ENCODE measurements around the gene COLEC11. TPM values are rescaled to one million over a fixed set of nuclear protein-coding genes. Genes with fewer than 3 reads are reported as not detected.
"Not testable (repeated sequence)": the region's sequence is repeated elsewhere in the genome, so short reads cannot be mapped to it uniquely, and the experiment has no call there.

Gene COLEC11
- total RNA-seq, 1 donor from 2014 or later, result 1.5 TPM

DNA sequence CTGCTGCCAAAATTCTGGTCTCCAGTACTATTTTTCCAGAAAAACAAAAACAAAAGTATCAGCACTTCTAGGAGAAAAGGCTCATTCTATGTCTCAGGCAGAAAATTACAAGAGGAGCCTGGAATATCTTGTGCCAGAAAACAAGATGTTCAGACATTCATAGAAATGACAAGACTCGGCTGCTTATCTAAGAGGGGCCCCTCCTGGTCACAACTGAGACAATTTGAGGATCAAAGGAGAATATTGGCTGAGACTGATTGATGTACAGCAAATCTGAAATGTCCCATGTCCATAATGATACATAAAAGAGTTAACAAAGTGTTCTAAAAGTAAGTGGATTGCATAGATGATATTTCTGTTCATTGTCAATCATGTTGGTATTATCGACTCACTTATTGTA lies 22.3 kb upstream of the COLEC11 start:
- Histone ChIP-seq H3K36me3 (peaks cover 15% of the 10 kb centered on the region), H3K9me3 (no peaks in the 10 kb centered on the region), H3K27ac (no peak overlapping the region), H3K27me3 (no peaks in the 10 kb centered on the region), H3K4me3 (no peak overlapping the region), H3K4me1 (peaks cover 18% of the 10 kb centered on the region)
- TF ChIP-seq, protein P1, sequence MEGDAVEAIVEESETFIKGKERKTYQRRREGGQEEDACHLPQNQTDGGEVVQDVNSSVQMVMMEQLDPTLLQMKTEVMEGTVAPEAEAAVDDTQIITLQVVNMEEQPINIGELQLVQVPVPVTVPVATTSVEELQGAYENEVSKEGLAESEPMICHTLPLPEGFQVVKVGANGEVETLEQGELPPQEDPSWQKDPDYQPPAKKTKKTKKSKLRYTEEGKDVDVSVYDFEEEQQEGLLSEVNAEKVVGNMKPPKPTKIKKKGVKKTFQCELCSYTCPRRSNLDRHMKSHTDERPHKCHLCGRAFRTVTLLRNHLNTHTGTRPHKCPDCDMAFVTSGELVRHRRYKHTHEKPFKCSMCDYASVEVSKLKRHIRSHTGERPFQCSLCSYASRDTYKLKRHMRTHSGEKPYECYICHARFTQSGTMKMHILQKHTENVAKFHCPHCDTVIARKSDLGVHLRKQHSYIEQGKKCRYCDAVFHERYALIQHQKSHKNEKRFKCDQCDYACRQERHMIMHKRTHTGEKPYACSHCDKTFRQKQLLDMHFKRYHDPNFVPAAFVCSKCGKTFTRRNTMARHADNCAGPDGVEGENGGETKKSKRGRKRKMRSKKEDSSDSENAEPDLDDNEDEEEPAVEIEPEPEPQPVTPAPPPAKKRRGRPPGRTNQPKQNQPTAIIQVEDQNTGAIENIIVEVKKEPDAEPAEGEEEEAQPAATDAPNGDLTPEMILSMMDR (IDR thresholded peaks at IDR 0.05), result no peak
- no peak for DNase-seq
- ATAC-seq, result no peak
- intact Hi-C loops (cut with DNase I), result no loop called here

GRCh38 chr2:3574155-3574554 lies 20.8 kb upstream of the COLEC11 start:
- Histone ChIP-seq H3K9me3 (no peaks in the 10 kb centered on the region), H3K4me1 (peaks cover 31% of the 10 kb centered on the region), H3K27ac (no peak overlapping the region), H3K4me3 (no peak overlapping the region), H3K27me3 (no peaks in the 10 kb centered on the region), H3K36me3 (peaks cover 31% of the 10 kb centered on the region)
- intact Hi-C loops (cut with DNase I), result no loop called here
- TF ChIP-seq, protein P1 (IDR thresholded peaks at IDR 0.05), result no peak
- DNase-seq (no peak), ATAC-seq (no peak)

DNA sequence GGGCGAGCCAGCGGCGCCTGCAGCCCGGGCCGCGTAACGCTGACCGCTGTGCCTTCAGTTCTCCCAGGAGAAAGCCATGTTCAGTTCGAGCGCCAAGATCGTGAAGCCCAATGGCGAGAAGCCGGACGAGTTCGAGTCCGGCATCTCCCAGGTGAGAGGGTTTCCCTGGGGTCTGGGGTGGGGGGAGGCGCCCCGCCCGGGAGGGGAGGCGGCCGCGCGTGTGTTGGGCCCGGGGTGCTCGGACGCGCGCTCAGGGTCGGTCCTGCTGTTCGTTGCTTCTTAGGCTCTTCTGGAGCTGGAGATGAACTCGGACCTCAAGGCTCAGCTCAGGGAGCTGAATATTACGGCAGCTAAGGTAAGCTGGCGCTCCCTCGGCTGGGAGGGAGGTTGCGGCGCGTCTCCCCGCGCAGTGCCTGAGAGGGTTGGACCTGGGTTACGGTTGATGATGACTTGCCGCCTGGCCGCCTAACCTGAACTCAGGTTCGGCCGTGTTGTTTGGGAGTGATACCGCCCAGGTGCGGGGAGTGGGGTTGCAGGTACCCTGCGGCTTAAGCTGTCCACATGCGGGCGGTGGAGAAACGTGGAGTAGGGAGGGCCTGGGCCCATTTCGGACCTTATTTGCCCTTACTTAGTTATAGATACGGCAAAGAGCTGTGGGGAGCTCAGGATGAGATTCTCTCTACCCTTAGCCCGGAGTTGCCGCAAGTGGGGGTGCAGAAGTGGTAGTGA lies 19.2 kb upstream of the COLEC11 start:
- DNase-seq, result no peak
- Histone ChIP-seq H3K36me3 (peaks cover 46% of the 10 kb centered on the region), H3K4me3 (peak overlapping the region; percentile 97), H3K4me1 (peaks cover 37% of the 10 kb centered on the region), H3K27ac (peak overlapping the region; percentile 92), H3K9me3 (no peaks in the 10 kb centered on the region), H3K27me3 (no peaks in the 10 kb centered on the region)
- peak; percentile 43 for ATAC-seq
- TF ChIP-seq, protein P1 (IDR thresholded peaks at IDR 0.05), result no peak
- intact Hi-C loops (cut with DNase I), result no loop called here

GRCh38 chr2:3576263-3576630 lies 18.7 kb upstream of the COLEC11 start:
- intact Hi-C loops (cut with DNase I); H3K9me3 ChIP-seq; H3K27me3 ChIP-seq; DNase-seq; ATAC-seq: not testable (repeated sequence)
- H3K36me3 ChIP-seq, result peaks cover 51% of the 10 kb centered on the region
- H3K4me3 ChIP-seq, result peak overlapping the region; percentile 97
- H3K27ac ChIP-seq, result peak overlapping the region; percentile 92
- H3K4me1 ChIP-seq, result peaks cover 37% of the 10 kb centered on the region

- TF ChIP-seq, protein P1 (IDR thresholded peaks at IDR 0.05), result no peak
- H3K4me1 ChIP-seq, result peaks cover 37% of the 10 kb centered on the region
- ATAC-seq (no peak), DNase-seq (no peak)
- H3K36me3 ChIP-seq, result peaks cover 79% of the 10 kb centered on the region
- H3K9me3 ChIP-seq, result no peaks in the 10 kb centered on the region
- H3K27ac ChIP-seq, result no peak overlapping the region
- intact Hi-C loops (cut with DNase I), result no loop called here
- H3K4me3 ChIP-seq, result no peak overlapping the region
- no peaks in the 10 kb centered on the region for H3K27me3 ChIP-seq
Measured at GRCh38 chr2:3578987-3579386, 15.9 kb upstream of the COLEC11 start.

DNA sequence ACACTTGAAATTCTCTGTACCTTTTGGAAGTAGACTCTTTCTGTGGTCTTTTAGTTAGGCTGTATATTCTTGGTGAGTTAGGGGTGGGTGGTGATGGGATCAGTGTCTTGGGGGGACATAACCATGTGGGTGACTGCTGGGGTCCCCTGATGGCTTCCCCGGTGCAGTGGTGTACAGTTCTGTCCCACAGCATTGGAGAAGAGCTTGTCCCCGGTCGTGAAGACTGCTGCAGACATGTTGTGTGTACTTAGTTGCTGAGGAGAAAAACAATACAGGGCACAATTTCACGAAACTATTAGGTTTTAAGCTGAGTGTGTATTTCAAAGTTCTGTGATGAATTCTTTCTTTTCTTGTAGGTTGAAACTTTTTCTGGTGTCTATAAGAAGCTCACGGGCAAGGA lies 14.5 kb upstream of the COLEC11 start:
- no peak for DNase-seq
- peaks cover 48% of the 10 kb centered on the region for H3K4me1 ChIP-seq

More for the DNA sequence above, 14.5 kb upstream of the COLEC11 start:
- no peak overlapping the region for H3K4me3 ChIP-seq
- intact Hi-C loops (cut with DNase I), result no loop called here
- no peaks in the 10 kb centered on the region for H3K9me3 ChIP-seq
- H3K27ac ChIP-seq, result no peak overlapping the region
- no peaks in the 10 kb centered on the region for H3K27me3 ChIP-seq
- ATAC-seq, result no peak
- peaks cover 80% of the 10 kb centered on the region for H3K36me3 ChIP-seq
- TF ChIP-seq, protein P1 (IDR thresholded peaks at IDR 0.05), result no peak
